ENCODE data around the gene ZFYVE27.

- TF ChIP-seq, protein P1, sequence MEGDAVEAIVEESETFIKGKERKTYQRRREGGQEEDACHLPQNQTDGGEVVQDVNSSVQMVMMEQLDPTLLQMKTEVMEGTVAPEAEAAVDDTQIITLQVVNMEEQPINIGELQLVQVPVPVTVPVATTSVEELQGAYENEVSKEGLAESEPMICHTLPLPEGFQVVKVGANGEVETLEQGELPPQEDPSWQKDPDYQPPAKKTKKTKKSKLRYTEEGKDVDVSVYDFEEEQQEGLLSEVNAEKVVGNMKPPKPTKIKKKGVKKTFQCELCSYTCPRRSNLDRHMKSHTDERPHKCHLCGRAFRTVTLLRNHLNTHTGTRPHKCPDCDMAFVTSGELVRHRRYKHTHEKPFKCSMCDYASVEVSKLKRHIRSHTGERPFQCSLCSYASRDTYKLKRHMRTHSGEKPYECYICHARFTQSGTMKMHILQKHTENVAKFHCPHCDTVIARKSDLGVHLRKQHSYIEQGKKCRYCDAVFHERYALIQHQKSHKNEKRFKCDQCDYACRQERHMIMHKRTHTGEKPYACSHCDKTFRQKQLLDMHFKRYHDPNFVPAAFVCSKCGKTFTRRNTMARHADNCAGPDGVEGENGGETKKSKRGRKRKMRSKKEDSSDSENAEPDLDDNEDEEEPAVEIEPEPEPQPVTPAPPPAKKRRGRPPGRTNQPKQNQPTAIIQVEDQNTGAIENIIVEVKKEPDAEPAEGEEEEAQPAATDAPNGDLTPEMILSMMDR (IDR thresholded peaks at IDR 0.05) = no peak
- TF ChIP-seq EP300 (IDR thresholded peaks at IDR 0.05) (no peak), POLR2A (IDR thresholded peaks at IDR 0.05) (no peak)
Observed at GRCh38 chr10:97774811-97775294, 37.9 kb downstream of the ZFYVE27 start.
